Sigmoid colon (tissue), 7 donors: ENCODE data around the gene TUB. TPM values are rescaled to one million over a fixed set of nuclear protein-coding genes. Genes with fewer than 3 reads are reported as not detected.

Experiments
- DNase-seq: peaks from one replicate; pipeline ENCODE4 v3.0.0-alpha.2; 2019
- H3K27ac ChIP-seq, 4 donors: fragments of 200-600 bp; sonication (generic); one replicate each; pipeline ENCODE4 v1.5.1; 2016 to 2019; ENCODE audit warnings: mild to moderate bottlenecking in 1 of 4
- H3K27me3 ChIP-seq, 3 donors: fragments of 200-600 bp; sonication (generic); one replicate each; pipeline ENCODE4 v1.5.1; 2019; ENCODE audit warnings: mild to moderate bottlenecking in 1 of 3
- H3K36me3 ChIP-seq, 4 donors: fragments of 200-600 bp; sonication (generic); one replicate each; pipeline ENCODE4 v1.5.1; 2016 to 2019
- H3K4me1 ChIP-seq, 4 donors: fragments of 200-600 bp; sonication (generic); one replicate each; pipeline ENCODE4 v1.5.1; 2017 to 2019
- H3K4me3 ChIP-seq, 4 donors: fragments of 200-600 bp; sonication (generic); one replicate each; pipeline ENCODE4 v1.5.1; 2017 to 2019; ENCODE audit warnings: mild to moderate bottlenecking in 2 of 4, moderate library complexity in 1 of 4
- H3K9me3 ChIP-seq, 4 donors: fragments of 200-600 bp in 3 of 4; sonication (generic) in 3 of 4; one replicate each; pipeline versions ENCODE4 v1.5.1 to v1.6.1; 2013 to 2019
- EP300 ChIP-seq, 4 donors: sonication (generic); formaldehyde crosslinking; IDR thresholded peaks; one replicate each; pipeline ENCODE4 v1.6.1; 2017; ENCODE audit warnings: antibody characterized with exemption in 4 of 4
- POLR2A ChIP-seq, 2 donors: fragments of 450-650 bp; IDR thresholded peaks; one replicate each; pipeline ENCODE4 v1.6.1; 2016; ENCODE audit warnings: antibody characterized with exemption in 2 of 2, mild to moderate bottlenecking in 2 of 2, moderate library complexity in 2 of 2
- POLR2AphosphoS5 ChIP-seq, 4 donors: sonication (generic); formaldehyde crosslinking; IDR thresholded peaks; one replicate each; pipeline ENCODE4 v1.6.1; 2017; ENCODE audit warnings: antibody characterized with exemption in 4 of 4
- WGBS, 2 donors: extraction: QIAGEN DNeasy Blood & Tissue Kit; methylation state at CpG; one replicate each; pipeline ENCODE4 v1.1.7; 2013; 5-methylcytosine and 5-hydroxymethylcytosine counted together
- intact Hi-C: fragments of 100-400 bp; cut with DNase I; formaldehyde crosslinking; loops from one replicate; pipeline ENCODE4 v1.15.1; 2023
- polyA plus RNA-seq, 3 donors: library from polyadenylated mRNA; stranded (reverse); fragments of 200-250 nt; gene quantifications; one replicate each; pipeline ENCODE4 v1.2.3, GENCODE V29; 2013
- total RNA-seq, 4 donors: library from RNA; depleted of rRNA; stranded (reverse); fragments of >200 nt; gene quantifications; one replicate each; pipeline ENCODE4 v1.1.0, GENCODE V29; 2016
- TF ChIP-seq, protein P1 (sequence below), 4 experiments: fragments of 450-650 bp in 3 of 4; fragments of 200-600 bp in 1 of 4; IDR thresholded peaks; one replicate each; pipeline ENCODE4 v1.5.1; 2016 to 2019; ENCODE audit warnings: antibody characterized with exemption in 4 of 4, mild to moderate bottlenecking in 3 of 4, moderate library complexity in 2 of 4
- donor health status: healthy with polysubstance abuse.
- donor health status: Bipolar disorder and iron deficiency.
- donor health status: healthy.

Gene TUB
- total and polyA plus RNA-seq, 7 donors, result 0.23 to 18.3 (median 6.7) TPM

DNA sequence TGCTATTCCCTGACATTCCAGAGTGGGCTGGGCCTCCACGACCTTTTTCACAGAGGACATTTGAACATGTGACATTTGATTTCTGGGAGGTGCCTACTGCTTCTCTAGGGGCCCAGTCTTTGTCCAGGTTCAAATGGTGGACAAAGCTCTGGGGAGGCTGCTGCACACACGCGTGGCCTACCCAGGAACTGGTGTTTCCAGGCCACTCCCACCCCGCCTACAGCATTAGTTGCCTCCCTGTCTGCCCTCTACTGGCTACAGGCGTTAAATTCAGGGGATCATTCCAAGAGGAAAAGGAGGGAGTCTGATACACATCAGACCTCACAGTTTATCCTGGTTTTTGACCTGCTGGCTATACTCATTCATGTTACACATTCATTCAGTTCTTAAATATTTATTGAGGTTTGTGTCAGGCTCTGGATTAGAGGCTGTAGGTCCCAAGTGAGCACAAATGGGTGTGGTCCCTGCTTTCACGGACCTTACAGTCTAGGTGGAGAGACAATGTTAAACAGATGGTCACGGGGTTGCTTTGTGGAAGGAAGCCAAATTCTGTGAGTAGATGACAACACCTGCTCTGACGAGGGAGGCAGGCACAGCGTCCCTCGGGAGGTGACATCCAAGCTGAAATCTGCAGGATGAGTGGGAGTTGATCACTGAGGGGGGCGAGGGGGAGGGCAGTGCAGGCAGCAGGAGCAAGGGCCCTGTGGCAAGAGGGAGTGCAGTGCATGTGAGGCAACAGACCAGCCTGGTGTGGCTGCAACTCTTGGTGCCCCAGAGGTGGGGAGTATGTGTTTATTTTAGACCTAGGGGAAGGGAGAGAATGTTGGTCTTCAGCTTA, 11.8 kb downstream of the TUB start:
- Histone ChIP-seq H3K9me3 (no peaks in the 10 kb centered on the region), H3K4me1 (peaks cover 0 to 10% (median 6%) of the 10 kb centered on the region in 4 donors), H3K27me3 (no peaks in the 10 kb centered on the region), H3K36me3 (peaks cover 4 to 22% (median 6%) of the 10 kb centered on the region in 4 donors), H3K27ac (no peak overlapping the region), H3K4me3 (no peak overlapping the region)
- peak; percentile 79 for DNase-seq
- 28 to 51% methylated on average over 11 of the region's 11 CpGs for WGBS, 2 donors
- intact Hi-C loops, result no loop called here
- TF ChIP-seq EP300 (IDR thresholded peaks at IDR 0.05), result no peak
- TF ChIP-seq, protein P1, sequence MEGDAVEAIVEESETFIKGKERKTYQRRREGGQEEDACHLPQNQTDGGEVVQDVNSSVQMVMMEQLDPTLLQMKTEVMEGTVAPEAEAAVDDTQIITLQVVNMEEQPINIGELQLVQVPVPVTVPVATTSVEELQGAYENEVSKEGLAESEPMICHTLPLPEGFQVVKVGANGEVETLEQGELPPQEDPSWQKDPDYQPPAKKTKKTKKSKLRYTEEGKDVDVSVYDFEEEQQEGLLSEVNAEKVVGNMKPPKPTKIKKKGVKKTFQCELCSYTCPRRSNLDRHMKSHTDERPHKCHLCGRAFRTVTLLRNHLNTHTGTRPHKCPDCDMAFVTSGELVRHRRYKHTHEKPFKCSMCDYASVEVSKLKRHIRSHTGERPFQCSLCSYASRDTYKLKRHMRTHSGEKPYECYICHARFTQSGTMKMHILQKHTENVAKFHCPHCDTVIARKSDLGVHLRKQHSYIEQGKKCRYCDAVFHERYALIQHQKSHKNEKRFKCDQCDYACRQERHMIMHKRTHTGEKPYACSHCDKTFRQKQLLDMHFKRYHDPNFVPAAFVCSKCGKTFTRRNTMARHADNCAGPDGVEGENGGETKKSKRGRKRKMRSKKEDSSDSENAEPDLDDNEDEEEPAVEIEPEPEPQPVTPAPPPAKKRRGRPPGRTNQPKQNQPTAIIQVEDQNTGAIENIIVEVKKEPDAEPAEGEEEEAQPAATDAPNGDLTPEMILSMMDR (IDR thresholded peaks at IDR 0.05), result peak; percentile 21 to 56 (median 52)

DNA sequence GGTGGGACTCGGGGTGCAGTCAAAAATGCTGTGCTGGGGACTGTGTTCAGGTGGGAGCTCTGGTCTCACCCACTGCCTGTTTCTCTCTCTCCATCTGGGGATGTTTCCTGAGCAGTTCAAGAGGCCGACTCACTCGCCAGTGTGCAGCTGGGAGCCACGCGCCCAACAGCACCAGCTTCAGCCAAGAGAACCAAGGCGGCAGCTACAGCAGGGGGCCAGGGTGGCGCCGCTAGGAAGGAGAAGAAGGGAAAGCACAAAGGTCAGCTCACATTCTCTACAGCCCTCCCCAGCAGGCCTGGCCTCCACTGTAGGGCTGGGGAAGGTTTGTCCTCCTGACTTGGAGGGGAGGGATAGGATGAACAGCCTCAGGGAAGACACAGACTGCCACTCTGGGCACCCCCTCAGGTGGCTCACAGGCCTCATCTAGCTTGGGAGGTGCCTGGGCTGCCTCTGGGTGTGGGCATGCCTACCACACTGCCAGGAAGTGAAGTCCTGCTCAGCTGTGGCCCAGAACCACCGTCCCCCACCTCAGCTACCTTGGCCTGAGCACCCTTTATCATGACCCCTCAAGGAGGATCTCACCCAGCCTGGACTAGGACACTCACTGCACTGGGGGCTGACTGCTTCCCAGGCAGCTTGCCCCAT, 13.0 kb downstream of the TUB start:
- TF ChIP-seq POLR2AphosphoS5 (IDR thresholded peaks at IDR 0.05) (no peak), EP300 (IDR thresholded peaks at IDR 0.05) (no peak), POLR2A (IDR thresholded peaks at IDR 0.05) (no peak)
- TF ChIP-seq, protein P1 (IDR thresholded peaks at IDR 0.05), result no peak
- no peak overlapping the region for H3K4me3 ChIP-seq
- WGBS, 2 donors, result 45 to 82% methylated on average over 9 of the region's 9 CpGs
- no peaks in the 10 kb centered on the region for H3K27me3 ChIP-seq
- H3K4me1 ChIP-seq, result peaks cover 0 to 10% (median 6%) of the 10 kb centered on the region in 4 donors
- DNase-seq, result peak; percentile 46
- intact Hi-C loops, result no loop called here
- no peaks in the 10 kb centered on the region for H3K9me3 ChIP-seq
- H3K36me3 ChIP-seq, result peaks cover 4 to 33% (median 6%) of the 10 kb centered on the region in 4 donors
- no peak overlapping the region for H3K27ac ChIP-seq

DNA sequence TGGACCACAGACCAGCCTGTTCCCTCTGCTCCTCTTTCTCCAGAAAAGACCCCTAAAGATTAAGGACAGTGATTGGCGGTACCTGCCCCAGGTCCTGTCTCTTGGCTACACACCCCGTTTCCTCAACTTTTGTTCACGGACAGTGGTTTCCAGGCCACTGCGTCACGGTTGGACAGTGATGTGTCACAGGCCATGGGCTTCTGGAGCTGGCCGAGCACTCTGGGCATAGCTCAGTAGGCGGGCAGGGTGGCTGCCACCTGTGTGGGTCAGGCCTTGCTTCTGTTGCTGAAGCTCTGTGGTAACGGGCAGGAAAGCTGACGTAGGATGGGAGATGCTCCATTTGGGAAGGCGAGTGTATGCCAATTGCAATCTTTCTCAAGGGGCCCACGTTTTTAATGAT, 13.6 kb downstream of the TUB start:
- peak; percentile 61 for DNase-seq
- H3K27me3 ChIP-seq, result no peaks in the 10 kb centered on the region
- no peak overlapping the region for H3K4me3 ChIP-seq
- TF ChIP-seq EP300 (IDR thresholded peaks at IDR 0.05) (no peak), POLR2AphosphoS5 (IDR thresholded peaks at IDR 0.05) (no peak), POLR2A (IDR thresholded peaks at IDR 0.05) (no peak)
- TF ChIP-seq, protein P1 (IDR thresholded peaks at IDR 0.05), result no peak
- no peaks in the 10 kb centered on the region for H3K9me3 ChIP-seq
- 92% methylated on average over 11 of the region's 11 CpGs for WGBS, 2 donors
- intact Hi-C loops, result no loop called here
- no peak overlapping the region for H3K27ac ChIP-seq
- peaks cover 4 to 37% (median 6%) of the 10 kb centered on the region in 4 donors for H3K36me3 ChIP-seq
- H3K4me1 ChIP-seq, result peaks cover 0 to 10% (median 6%) of the 10 kb centered on the region in 4 donors

DNA sequence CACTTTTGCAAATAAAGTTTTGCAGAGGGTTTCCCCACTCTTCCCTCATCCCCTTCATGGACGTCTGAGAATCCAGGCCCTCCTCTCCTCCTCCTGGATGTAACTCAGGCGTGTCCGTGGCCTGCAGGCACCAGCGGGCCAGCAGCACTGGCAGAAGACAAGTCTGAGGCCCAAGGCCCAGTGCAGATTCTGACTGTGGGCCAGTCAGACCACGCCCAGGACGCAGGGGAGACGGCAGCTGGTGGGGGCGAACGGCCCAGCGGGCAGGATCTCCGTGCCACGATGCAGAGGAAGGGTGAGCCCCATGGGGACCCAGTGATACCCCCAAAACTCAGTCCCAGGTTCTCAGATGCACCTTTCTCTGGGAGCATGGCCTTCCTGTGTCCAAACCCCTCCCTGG, 14.4 kb downstream of the TUB start:
- TF ChIP-seq, protein P1 (IDR thresholded peaks at IDR 0.05), result no peak
- TF ChIP-seq POLR2A (IDR thresholded peaks at IDR 0.05) (no peak), EP300 (IDR thresholded peaks at IDR 0.05) (no peak), POLR2AphosphoS5 (IDR thresholded peaks at IDR 0.05) (no peak)
- peak; percentile 58 for DNase-seq
- intact Hi-C loops, result no loop called here
- Histone ChIP-seq H3K9me3 (no peaks in the 10 kb centered on the region), H3K27me3 (no peaks in the 10 kb centered on the region), H3K4me1 (peaks cover 0 to 10% (median 6%) of the 10 kb centered on the region in 4 donors), H3K36me3 (peaks cover 4 to 44% (median 6%) of the 10 kb centered on the region in 4 donors), H3K27ac (no peak overlapping the region), H3K4me3 (no peak overlapping the region)
- WGBS, 2 donors, result 66 to 78% methylated on average over 12 of the region's 12 CpGs
